ENCODE results near the gene EYS. TPM values are rescaled to one million over a fixed set of nuclear protein-coding genes. Genes with fewer than 3 reads are reported as not detected.

The EYS gene
- total RNA-seq, 1 experiment from 2014 or later: not detected

DNA sequence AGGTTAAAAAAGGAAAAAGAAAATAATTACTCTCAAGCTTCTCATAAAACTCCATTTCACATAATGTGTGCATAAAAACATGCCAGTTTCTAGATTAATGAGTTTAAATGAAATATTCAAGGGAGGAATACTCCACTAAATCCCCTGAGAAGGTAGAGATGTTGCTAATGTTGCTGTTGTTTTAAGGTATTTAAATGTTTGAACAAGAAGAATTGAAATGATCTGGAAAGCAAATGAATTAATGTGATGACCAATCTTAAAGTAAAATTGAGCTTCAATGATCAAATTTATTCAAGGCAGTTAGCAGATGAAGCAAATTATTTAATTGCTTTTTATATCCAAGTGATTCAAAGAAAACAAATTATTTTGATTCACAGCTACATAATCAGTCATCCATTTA lies 804.4 kb downstream of the EYS start:
- no peak overlapping the region for H2AFZ ChIP-seq (ENCODE audit: low read depth, low read length, poor library complexity, severe bottlenecking)
- ChIA-PET POLR2A (no interaction called here), CTCF (no interaction called here), RAD21 (ENCODE audit: low non-redundant PET in 1 of 2, low total read pairs in 2 of 2, uncharacterized antibody in 2 of 2, unreplicated experiment in 2 of 2) (no interaction called here)
- no peaks in the 10 kb centered on the region for H3K9me2 ChIP-seq (ENCODE audit: insufficient read depth)
- no peaks in the 10 kb centered on the region for H4K20me1 ChIP-seq (ENCODE audit: insufficient read depth)
- TF ChIP-seq POLR2AphosphoS5 (IDR thresholded peaks at IDR 0.05; ENCODE audit: low read depth, low read length) (no peak), ZFX (IDR thresholded peaks at IDR 0.05) (no peak), SP1 (IDR thresholded peaks at IDR 0.05; ENCODE audit: low read depth) (no peak), JUND (IDR thresholded peaks at IDR 0.05) (no peak), ELF1 (IDR thresholded peaks at IDR 0.05; ENCODE audit: borderline replicate concordance, low read depth) (no peak), CBX3 (IDR thresholded peaks at IDR 0.05; ENCODE audit: low read depth) (no peak), ZNF274 (IDR thresholded peaks at IDR 0.05; ENCODE audit: low read depth, low read length) (no peak), RAD21 (IDR thresholded peaks at IDR 0.05; ENCODE audit: low read depth) (no peak), SIN3A (IDR thresholded peaks at IDR 0.05; ENCODE audit: low read depth) (no peak), YY1 (IDR thresholded peaks at IDR 0.05; ENCODE audit: extremely low read depth, insufficient replicate concordance, low read depth, low read length) (no peak), EZH2 (IDR thresholded peaks at IDR 0.05) (no peak)
- TF ChIP-seq, protein P1, sequence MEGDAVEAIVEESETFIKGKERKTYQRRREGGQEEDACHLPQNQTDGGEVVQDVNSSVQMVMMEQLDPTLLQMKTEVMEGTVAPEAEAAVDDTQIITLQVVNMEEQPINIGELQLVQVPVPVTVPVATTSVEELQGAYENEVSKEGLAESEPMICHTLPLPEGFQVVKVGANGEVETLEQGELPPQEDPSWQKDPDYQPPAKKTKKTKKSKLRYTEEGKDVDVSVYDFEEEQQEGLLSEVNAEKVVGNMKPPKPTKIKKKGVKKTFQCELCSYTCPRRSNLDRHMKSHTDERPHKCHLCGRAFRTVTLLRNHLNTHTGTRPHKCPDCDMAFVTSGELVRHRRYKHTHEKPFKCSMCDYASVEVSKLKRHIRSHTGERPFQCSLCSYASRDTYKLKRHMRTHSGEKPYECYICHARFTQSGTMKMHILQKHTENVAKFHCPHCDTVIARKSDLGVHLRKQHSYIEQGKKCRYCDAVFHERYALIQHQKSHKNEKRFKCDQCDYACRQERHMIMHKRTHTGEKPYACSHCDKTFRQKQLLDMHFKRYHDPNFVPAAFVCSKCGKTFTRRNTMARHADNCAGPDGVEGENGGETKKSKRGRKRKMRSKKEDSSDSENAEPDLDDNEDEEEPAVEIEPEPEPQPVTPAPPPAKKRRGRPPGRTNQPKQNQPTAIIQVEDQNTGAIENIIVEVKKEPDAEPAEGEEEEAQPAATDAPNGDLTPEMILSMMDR (IDR thresholded peaks at IDR 0.05 in 2 of 3, conservative IDR thresholded peaks at IDR 0.05 in 1 of 3; ENCODE audit: borderline replicate concordance in 1 of 3, insufficient read depth in 1 of 3, low read depth in 2 of 3, low read length in 2 of 3): no peak
- TF ChIP-seq, protein P2, sequence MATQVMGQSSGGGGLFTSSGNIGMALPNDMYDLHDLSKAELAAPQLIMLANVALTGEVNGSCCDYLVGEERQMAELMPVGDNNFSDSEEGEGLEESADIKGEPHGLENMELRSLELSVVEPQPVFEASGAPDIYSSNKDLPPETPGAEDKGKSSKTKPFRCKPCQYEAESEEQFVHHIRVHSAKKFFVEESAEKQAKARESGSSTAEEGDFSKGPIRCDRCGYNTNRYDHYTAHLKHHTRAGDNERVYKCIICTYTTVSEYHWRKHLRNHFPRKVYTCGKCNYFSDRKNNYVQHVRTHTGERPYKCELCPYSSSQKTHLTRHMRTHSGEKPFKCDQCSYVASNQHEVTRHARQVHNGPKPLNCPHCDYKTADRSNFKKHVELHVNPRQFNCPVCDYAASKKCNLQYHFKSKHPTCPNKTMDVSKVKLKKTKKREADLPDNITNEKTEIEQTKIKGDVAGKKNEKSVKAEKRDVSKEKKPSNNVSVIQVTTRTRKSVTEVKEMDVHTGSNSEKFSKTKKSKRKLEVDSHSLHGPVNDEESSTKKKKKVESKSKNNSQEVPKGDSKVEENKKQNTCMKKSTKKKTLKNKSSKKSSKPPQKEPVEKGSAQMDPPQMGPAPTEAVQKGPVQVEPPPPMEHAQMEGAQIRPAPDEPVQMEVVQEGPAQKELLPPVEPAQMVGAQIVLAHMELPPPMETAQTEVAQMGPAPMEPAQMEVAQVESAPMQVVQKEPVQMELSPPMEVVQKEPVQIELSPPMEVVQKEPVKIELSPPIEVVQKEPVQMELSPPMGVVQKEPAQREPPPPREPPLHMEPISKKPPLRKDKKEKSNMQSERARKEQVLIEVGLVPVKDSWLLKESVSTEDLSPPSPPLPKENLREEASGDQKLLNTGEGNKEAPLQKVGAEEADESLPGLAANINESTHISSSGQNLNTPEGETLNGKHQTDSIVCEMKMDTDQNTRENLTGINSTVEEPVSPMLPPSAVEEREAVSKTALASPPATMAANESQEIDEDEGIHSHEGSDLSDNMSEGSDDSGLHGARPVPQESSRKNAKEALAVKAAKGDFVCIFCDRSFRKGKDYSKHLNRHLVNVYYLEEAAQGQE (IDR thresholded peaks at IDR 0.05; ENCODE audit: low read depth): no peak
- TF ChIP-seq, protein P3, sequence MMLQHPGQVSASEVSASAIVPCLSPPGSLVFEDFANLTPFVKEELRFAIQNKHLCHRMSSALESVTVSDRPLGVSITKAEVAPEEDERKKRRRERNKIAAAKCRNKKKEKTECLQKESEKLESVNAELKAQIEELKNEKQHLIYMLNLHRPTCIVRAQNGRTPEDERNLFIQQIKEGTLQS (IDR thresholded peaks at IDR 0.05): no peak
- TF ChIP-seq, protein P4, sequence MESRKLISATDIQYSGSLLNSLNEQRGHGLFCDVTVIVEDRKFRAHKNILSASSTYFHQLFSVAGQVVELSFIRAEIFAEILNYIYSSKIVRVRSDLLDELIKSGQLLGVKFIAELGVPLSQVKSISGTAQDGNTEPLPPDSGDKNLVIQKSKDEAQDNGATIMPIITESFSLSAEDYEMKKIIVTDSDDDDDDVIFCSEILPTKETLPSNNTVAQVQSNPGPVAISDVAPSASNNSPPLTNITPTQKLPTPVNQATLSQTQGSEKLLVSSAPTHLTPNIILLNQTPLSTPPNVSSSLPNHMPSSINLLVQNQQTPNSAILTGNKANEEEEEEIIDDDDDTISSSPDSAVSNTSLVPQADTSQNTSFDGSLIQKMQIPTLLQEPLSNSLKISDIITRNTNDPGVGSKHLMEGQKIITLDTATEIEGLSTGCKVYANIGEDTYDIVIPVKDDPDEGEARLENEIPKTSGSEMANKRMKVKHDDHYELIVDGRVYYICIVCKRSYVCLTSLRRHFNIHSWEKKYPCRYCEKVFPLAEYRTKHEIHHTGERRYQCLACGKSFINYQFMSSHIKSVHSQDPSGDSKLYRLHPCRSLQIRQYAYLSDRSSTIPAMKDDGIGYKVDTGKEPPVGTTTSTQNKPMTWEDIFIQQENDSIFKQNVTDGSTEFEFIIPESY (IDR thresholded peaks at IDR 0.05; ENCODE audit: extremely low read depth, insufficient replicate concordance, low read length): no peak
- peaks cover 3 to 20% of the 10 kb centered on the region in 2 experiments; a peak in 3 of 4 replicates for H3K9me3 ChIP-seq (ENCODE audit: control insufficient read depth in 1 of 2, insufficient read depth in 1 of 2, low read depth in 1 of 2, low read length in 2 of 2)
- H3K9ac ChIP-seq (ENCODE audit: low read length): no peak overlapping the region
- no peaks in the 10 kb centered on the region for H3K36me3 ChIP-seq (ENCODE audit: control insufficient read depth in 1 of 2, insufficient read depth in 2 of 2, low read length in 2 of 2)
- no peaks in the 10 kb centered on the region for H3K79me2 ChIP-seq (ENCODE audit: insufficient read depth, low read length)
- ATAC-seq (no peak), DNase-seq (ENCODE audit: low read depth, low spot score) (no peak)
- H3K4me3 ChIP-seq (replicated peaks in 1 of 2; ENCODE audit: low read depth in 1 of 2, low read length in 2 of 2): no peak overlapping the region
- no TSS peak for BruUV-seq (replicated peaks)
- H3K27ac ChIP-seq (ENCODE audit: low read depth, low read length): no peak overlapping the region
- H3K4me1 ChIP-seq (ENCODE audit: control insufficient read depth in 1 of 2, insufficient read depth in 2 of 2, low read length in 2 of 2): no peaks in the 10 kb centered on the region
- H3K4me2 ChIP-seq (ENCODE audit: low read length): no peak overlapping the region
- H3K27me3 ChIP-seq (ENCODE audit: insufficient read depth, low read length): no peaks in the 10 kb centered on the region
- intact Hi-C loops (cut with micrococcal nuclease): no loop called here
